K562 (cell line): ENCODE results near the gene LTBP1.

Experiments
- POLR2AphosphoS5 ChIP-seq: IDR thresholded peaks from 2 replicates; pipeline ENCODE4 v1.6.1; 2011; ENCODE audit warnings: mild to moderate bottlenecking, low read depth, low read length, moderate library complexity; ENCODE audit not compliant: control insufficient read depth, insufficient read depth
- SMARCA5 ChIP-seq: fragments of 450-650 bp; IDR thresholded peaks from 2 replicates; pipeline ENCODE4 v1.6.1; 2016
- TSC22D4 ChIP-seq: fragments of 450-650 bp; IDR thresholded peaks from 2 replicates; pipeline ENCODE4 v1.6.1; 2016; ENCODE audit warnings: missing genetic modification characterization, missing biosample characterization, control low read depth
- ZNF445 ChIP-seq: fragments of 250-450 bp; sonication (Bioruptor Pico); IDR thresholded peaks from 2 replicates; pipeline ENCODE4 v1.4.0; 2020; ENCODE audit warnings: low read depth, mild to moderate bottlenecking, moderate library complexity
- ZNF780A ChIP-seq: fragments of 250-450 bp; sonication (Bioruptor Pico); IDR thresholded peaks from 2 replicates; pipeline ENCODE4 v1.5.0; 2021; ENCODE audit warnings: mild to moderate bottlenecking
- TF ChIP-seq, protein P1 (sequence below): sonication (generic); formaldehyde crosslinking; IDR thresholded peaks from 2 replicates; pipeline ENCODE4 v1.8.0; 2022; ENCODE audit warnings: mild to moderate bottlenecking, missing genetic modification reagents

DNA sequence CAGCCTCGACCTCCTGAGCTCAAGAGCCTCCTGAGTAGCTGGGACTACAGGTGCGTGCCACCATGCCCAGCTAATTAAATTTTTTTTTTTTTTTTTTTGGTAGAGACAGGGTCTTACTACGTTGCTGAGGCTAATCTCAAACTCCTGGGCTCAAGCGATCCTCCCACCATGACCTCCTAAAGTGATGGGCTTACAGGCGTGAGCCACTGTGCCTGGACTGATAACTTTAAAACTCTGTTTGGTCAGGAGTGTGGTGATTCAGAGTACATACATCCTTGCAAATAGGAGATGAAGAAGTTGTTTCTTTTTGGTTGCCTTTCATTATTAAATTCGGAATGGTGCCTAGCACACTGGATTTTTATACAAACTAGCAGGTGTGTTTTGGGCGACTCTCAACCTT lies 73.0 kb downstream of the LTBP1 start:
- TF ChIP-seq TSC22D4: no peak
- TF ChIP-seq ZNF445 (CRISPR knock-in tag): no peak
- peak; percentile 52; the same call in 1 of the 2 replicates for TF ChIP-seq POLR2AphosphoS5
- no peak for TF ChIP-seq ZNF780A (CRISPR knock-in tag)
- no peak for TF ChIP-seq SMARCA5
- TF ChIP-seq, protein P1, sequence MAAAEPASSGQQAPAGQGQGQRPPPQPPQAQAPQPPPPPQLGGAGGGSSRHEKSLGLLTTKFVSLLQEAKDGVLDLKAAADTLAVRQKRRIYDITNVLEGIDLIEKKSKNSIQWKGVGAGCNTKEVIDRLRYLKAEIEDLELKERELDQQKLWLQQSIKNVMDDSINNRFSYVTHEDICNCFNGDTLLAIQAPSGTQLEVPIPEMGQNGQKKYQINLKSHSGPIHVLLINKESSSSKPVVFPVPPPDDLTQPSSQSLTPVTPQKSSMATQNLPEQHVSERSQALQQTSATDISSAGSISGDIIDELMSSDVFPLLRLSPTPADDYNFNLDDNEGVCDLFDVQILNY (CRISPR knock-in tag): no peak
